Measurements from ENCODE around the gene MEGF9. TPM values are rescaled to one million over a fixed set of nuclear protein-coding genes. Genes with fewer than 3 reads are reported as not detected.

The MEGF9 gene
- polyA plus RNA-seq, 1 of the 3 experiments (the other 2 are of a cell fraction): 1.8 TPM

DNA sequence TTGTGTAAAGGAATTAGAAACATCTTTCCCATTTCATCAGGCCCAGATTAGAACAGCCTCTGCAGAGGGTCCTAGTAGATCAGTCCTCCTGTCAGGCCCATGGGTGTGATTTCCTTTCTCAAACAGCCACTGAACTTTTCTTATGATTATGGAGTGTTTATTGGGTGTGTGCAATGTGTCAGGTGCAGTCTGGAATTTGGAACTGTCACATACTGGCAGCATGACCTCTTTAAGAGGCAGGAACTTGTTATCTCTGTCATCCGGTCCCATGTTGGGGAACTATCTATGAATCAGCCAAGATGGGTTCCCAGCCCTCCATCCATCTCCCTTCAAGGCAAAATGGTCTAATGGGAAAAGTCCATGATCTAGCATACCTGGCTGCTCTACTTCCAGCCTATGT, 11.6 kb upstream of the MEGF9 start:
- no peaks in the 10 kb centered on the region for H3K27me3 ChIP-seq (ENCODE audit: insufficient read depth)
- no peak overlapping the region for H3K9ac ChIP-seq
- H3K4me1 ChIP-seq (ENCODE audit: control insufficient read depth in 1 of 2, insufficient read depth in 2 of 2, low read depth in 1 of 2, low read length in 1 of 2): peaks cover 0 to 3% of the 10 kb centered on the region in 2 experiments; a peak in 1 of 4 replicates
- no peaks in the 10 kb centered on the region for H3K36me3 ChIP-seq (replicated peaks in 1 of 2; ENCODE audit: control insufficient read depth in 1 of 2, insufficient read depth in 2 of 2, low read length in 1 of 2)
- H3K4me2 ChIP-seq: no peak overlapping the region
- no peaks in the 10 kb centered on the region for H3K9me3 ChIP-seq
- WGBS (ENCODE audit: low lambda C conversion rate): 75% methylated on average over 1 of the region's 1 CpG
- DNase-seq: no peak
- no peaks in the 10 kb centered on the region for H3K79me2 ChIP-seq (ENCODE audit: insufficient read depth)
- H3K27ac ChIP-seq (ENCODE audit: low read depth in 2 of 2, low read length in 1 of 2): no peak overlapping the region
- H2AFZ ChIP-seq (ENCODE audit: low read depth): no peak overlapping the region
- no peak overlapping the region for H3K4me3 ChIP-seq (ENCODE audit: low read depth in 2 of 2, low read length in 1 of 2)
- H3K9me2 ChIP-seq: no peaks in the 10 kb centered on the region
- ChIA-PET CTCF (interaction anchor here (1.5 kb wide), 1 partner anchor 11 kb away, joined by 3 read pairs; no protein-coding TSS in a partner anchor), POLR2A (no interaction called here)
- H4K20me1 ChIP-seq (ENCODE audit: insufficient read depth): no peaks in the 10 kb centered on the region
- H3F3A ChIP-seq (replicated peaks; ENCODE audit: insufficient read depth): no peaks in the 10 kb centered on the region
- no peak for TF ChIP-seq SIN3A (IDR thresholded peaks at IDR 0.05; ENCODE audit: borderline replicate concordance, low read depth, low read length)
- TF ChIP-seq USF2 (IDR thresholded peaks at IDR 0.05; ENCODE audit: borderline replicate concordance, low read depth, low read length): no peak
- no peak for TF ChIP-seq IRF3 (IDR thresholded peaks at IDR 0.05; ENCODE audit: low read depth, low read length)
- no peak for TF ChIP-seq JUND (IDR thresholded peaks at IDR 0.05)
- no peak for TF ChIP-seq EP300 (IDR thresholded peaks at IDR 0.05; ENCODE audit: borderline replicate concordance in 1 of 2, low read depth in 1 of 2, low read length in 1 of 2)
- no peak for TF ChIP-seq ZBTB33 (IDR thresholded peaks at IDR 0.05; ENCODE audit: borderline replicate concordance, low read depth)
- no peak for TF ChIP-seq MAX (IDR thresholded peaks at IDR 0.05; ENCODE audit: low read depth)
- no peak for TF ChIP-seq NFIC (IDR thresholded peaks at IDR 0.05; ENCODE audit: borderline replicate concordance)
- TF ChIP-seq PBX3 (IDR thresholded peaks at IDR 0.05): no peak
- no peak for TF ChIP-seq MEF2A (IDR thresholded peaks at IDR 0.05; ENCODE audit: borderline replicate concordance, low read depth)
- TF ChIP-seq YY1 (IDR thresholded peaks at IDR 0.05; ENCODE audit: low read depth): no peak
- TF ChIP-seq SMC3 (IDR thresholded peaks at IDR 0.05; ENCODE audit: low read depth, low read length): no peak
- no peak for TF ChIP-seq RCOR1 (IDR thresholded peaks at IDR 0.05; ENCODE audit: low read length)
- TF ChIP-seq FOXM1 (IDR thresholded peaks at IDR 0.05; ENCODE audit: low read depth): no peak
- no peak for TF ChIP-seq USF1 (IDR thresholded peaks at IDR 0.05; ENCODE audit: borderline replicate concordance, low read depth)
- TF ChIP-seq NRF1 (IDR thresholded peaks at IDR 0.05; ENCODE audit: low read depth, low read length): no peak
- TF ChIP-seq GABPA (IDR thresholded peaks at IDR 0.05; ENCODE audit: low read depth): no peak
- TF ChIP-seq ELF1 (IDR thresholded peaks at IDR 0.05): no peak
- TF ChIP-seq TCF12 (IDR thresholded peaks at IDR 0.05): no peak
- TF ChIP-seq FOSL2 (IDR thresholded peaks at IDR 0.05; ENCODE audit: borderline replicate concordance, low read depth): no peak

Measured in SK-N-SH (cell line).